Mesenteric fat pad (tissue), 1 donor: ENCODE measurements around the gene ATP5F1D. TPM values are rescaled to one million over a fixed set of nuclear protein-coding genes. Genes with fewer than 3 reads are reported as not detected.
"Not testable (repeated sequence)": the region's sequence is repeated elsewhere in the genome, so short reads cannot be mapped to it uniquely, and the experiment has no call there.

ENCODE experiments used
- DNase-seq: peaks from one replicate; pipeline ENCODE4 v3.0.0-alpha.2; 2020; ENCODE audit warnings: low spot score
- total RNA-seq: library from RNA; stranded (reverse); fragmentation: NEBNext Ultra II Directional; extraction: Animal tissue kit (Norgen Biotek cat#: 25700); gene quantifications from one replicate; pipeline ENCODE4 v1.2.1, GENCODE V29; 2021
- donor health status: DM: yes; HTN: yes; CAD: no.

The ATP5F1D gene
- total RNA-seq, 1 donor from 2014 or later = 189 TPM

DNA sequence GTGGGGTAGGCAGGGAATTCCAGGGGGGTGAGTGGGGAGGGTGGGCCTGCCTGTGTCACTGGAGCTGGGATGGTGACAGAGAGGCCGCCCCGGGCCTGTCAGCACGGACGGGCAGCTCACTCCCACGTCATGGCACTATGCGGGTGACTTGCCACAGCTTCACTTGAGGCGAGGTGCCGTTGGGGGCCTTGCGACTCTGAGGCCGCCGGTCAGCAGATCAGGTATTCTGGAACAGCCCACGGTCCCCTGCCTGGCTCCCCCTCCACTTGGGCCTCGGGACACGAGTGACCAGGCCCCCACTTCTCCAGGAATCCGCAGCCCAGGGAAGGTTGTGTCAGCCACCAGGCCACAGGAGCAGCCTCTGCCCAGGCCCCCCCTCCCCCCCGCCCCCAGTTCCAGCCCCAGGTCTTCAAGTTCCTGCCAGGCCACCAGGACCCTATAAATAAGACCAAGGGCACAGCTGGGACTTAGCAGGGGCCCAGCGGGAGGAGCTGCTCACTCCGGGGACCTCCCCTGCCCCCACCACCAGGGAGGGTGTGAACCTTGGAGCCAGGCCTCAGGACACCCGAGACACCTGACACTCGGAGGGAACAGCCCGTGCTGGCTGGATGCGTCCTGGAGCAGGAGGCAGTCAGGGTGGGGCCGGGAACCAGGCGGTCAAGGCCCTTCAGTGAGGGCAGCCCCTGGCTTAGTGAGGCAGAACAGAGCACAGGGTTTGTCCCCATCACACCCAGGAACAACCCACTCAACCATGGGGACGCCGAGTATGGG, 4.1 kb downstream of the ATP5F1D start:
- no peak for DNase-seq

DNA sequence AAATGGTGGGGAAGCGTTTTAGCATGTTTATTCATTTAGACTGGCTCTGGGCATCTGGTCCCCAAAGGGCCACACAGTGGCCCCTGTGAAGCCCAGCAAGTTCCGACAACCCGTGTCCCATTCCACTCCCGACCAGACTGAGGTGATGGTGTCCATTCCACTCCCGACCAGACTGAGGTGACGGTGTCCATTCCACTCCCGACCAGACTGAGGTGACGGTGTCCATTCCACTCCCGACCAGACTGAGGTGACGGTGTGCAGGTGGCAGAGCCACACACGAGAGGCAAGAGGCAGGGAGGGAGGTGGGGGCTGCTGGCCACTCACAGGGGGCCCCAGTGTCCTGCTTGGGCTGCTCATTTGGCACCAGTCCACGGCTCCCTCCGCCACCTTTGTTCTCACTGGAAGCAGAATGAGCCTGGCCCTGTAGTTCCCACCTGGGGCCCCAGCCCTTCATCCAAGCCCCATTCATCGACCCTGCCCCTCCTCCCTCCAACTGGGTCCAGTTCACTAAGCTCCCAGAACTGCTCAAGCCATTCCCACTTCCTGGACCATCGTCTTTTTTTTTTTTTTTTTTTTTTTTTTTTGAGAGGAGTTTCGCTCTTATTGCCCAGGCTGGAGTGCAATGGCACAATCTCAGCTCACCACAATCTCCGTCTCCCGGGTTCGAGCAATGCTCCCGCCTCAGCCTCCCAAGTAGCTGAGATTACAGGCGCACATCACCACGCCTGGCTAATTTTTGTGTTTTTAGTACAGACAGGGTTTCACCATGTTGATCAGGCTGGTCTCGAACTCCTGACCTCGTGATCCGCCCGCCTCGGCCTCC, 4.9 kb downstream of the ATP5F1D start:
- DNase-seq = not testable (repeated sequence)

DNA sequence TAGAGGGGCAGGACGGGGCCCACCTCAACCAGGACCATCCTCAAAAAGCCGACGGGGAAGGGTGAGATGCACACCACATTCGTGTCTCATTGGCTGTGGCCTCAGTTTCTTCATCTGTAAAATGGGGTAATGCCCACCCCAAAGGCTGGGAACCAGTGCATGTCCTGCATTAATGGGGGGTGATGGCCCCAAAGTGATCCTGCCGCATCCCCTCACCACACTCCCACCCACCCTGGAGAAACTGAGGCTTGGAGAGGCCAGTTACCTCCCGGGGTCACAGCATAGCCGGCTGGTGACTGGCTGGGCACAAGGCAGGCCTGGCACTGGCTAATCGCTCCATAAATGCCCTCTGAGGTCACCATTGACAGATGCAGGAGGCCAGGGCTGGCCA, 6.2 kb downstream of the ATP5F1D start:
- DNase-seq = no peak

DNA sequence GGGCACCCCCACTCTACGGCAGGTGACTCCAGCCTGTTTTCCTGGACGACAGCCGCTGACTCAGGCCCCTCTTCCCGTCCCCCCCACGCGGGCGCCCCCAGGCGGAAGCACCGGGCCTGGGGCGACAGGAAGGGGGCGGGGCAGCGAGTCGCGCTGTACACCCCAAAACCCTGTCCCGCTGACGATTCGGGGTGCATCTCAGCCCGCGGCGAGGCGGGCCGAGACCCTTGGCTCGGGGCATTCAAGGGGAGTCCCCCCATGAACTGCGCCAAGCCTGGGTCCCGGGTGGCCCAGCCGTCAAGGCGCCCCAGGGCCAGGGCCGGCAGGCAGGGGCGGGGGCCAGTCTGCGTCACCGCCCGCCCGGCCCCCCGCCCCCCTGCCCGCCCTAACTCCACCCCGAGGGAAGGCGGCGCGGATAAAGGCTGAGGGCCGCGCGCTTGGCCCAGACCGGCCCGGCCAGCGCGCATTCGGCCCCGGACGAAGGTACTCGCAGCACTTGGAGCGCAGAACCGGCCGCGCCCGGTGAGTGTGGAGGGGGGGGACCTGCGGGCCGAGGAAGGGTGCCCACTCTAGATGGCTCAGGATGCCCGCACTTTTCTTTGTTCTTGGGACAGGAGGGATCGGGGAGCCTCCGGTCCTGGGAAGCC, 6.7 kb downstream of the ATP5F1D start, which contains the start of gene MIDN:
Gene MIDN, plus strand, starts transcription at position 445 of the 647 bp plus-strand sequence. CDS start 1,714 bp downstream, outside the sequence.
- peak; percentile 97 for DNase-seq

DNA sequence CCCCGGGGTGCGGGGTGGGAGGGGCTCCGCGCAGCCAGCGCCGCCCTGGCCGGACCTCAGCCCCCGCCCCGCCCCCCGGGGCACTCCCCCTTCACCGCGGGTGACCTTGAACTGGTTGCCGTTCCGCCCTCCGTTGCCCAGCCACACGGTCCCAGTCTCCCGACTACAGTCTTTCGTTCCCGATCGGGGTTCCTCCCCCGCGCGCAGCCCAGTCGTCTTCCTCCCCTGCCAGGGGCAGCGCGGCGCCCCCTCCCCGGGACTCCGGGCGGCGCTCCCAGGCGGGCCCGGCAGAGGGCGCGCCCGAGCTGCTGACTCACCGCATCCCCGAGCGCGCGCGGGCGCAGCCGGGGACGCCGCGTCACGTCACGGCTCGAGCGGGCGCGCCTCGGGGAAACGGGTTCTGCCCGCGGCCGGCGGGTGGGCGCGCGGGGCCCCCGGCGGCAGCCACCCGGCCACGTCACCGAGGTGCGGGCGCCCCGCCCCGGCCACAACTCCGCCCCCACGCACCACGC, 7.3 kb downstream of the ATP5F1D start:
- peak; percentile 95 for DNase-seq

DNA sequence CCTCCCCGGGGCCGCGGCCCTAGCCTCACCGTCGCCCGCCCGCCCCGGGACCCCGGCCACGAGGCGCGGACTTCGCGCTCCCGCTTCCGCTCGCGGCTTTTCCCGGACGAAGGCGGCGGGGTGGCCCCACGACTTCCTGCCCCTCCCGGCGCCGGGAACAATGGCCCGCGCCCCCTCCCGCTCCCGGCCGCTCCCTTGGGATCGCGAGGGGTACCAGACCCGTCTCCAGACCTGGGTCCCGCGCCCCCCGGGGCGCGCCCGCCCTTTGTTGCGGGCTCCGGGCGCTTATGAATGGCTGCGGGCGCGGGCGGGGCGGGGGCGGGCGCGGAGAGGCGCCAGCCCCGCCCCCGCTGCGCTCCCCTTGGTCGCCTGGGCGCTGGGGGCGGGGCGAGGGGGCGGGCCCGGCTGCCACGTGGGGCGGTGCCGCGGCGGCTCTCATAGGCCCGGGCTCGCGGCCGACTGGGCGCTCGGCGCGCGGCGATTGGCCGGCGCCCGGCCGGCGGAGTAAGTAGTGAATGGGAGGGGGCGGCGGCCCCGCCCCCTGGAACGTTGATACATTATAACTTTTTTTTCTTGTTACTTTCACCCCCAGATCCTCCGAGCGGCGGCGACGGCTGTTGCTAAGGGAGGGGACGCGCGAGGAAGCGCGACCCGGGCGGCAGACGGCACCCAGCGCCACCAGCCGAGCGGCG, 7.9 kb downstream of the ATP5F1D start:
- DNase-seq = peak; percentile 97

DNA sequence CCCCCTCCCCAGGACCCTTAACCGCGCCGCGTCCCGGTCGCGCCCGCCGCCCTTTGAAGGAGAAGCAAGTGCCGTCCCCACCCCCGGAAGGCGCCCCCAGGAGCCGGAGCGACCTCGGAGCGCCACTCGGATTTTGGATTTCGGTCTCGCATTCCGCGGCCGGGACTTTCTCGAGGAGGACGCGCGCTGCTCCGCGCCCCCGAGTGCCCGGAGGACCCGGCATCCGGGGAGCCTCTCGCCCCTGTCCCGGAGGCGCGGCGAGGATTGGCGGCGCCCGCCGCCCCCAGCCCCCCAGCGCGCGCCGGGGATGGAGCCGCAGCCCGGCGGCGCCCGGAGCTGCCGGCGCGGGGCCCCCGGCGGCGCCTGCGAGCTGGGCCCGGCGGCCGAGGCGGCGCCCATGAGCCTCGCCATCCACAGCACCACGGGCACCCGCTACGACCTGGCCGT, 8.5 kb downstream of the ATP5F1D start:
- no peak for DNase-seq

DNA sequence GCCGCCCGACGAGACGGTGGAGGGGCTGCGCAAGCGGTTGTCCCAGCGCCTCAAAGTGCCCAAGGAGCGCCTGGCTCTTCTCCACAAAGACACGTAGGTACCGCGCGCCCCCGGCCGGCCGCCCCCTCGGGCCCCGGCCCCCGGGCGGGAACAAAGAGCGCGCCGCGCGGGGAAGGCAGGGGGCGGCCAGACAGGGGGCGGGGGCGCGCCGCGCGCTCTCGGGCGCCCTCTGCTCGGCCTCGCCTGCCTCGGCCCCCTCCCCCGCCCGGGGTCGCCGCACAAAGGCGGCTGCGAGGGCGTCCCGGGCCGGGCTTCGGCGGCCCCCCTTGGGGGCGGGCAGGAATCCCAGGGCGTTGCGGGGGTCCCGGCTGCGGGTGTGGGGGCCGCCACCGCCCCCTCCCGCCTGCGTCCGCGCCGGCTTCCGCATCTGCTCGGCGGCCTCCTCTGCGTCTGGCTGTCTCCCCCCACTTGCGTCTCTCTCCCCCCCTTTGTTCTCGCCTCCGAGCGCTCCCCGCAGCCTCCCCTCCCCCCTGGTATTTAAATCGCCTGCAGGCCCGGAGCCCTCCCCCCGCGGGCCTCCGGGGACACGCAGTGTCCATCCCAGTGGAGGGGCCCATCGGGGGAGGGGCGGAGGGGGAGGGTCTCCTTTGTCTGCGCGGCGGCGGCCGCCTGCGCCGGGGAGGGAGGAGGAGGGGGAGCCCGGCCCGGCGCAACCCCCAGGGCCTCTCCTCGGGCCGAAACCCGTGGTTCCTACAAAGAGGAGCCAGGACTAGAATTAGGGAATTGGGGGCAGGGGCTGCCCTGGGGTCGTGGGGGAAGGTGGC, 9.1 kb downstream of the ATP5F1D start:
- no peak for DNase-seq

DNA sequence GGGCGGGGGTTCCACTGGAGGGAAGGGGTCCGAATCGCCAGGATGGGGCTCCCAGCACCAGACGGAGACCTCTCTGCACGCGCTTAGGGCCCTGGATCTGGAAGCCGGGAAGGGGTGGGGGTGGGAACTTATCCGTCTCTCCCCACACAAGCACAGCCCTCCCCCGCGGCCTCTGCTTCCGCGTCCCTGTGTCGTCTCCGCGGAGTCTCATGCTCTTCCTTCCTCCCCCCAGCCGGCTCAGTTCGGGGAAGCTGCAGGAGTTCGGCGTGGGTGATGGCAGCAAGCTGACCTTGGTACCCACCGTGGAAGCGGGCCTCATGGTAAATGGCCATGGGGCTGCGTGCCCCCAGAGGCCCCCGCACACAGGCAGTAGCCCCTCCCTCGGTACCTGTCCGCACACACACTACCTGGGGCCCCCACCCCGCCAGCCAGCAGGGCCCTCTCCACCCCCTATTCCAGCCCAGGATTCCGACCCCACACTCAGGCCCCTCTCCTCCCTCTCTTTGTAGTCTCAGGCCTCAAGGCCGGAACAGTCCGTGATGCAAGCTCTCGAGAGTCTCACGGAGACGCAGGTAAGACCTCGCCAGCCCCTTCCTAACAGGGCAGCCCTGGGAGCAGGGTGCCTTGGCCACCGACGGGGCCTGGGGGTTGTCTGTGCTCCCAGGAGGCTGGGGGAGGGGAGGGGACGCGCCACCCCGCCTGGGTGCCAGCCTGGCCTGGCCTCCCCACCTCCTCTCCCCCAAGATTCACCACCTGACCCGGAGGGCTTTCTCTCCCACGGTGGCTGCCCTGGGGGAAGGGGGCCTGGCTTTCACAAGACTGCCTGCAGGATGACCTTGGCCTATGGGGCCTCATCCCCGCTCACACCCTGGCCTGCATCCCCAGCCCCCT, 10.0 kb downstream of the ATP5F1D start:
- no peak for DNase-seq

DNA sequence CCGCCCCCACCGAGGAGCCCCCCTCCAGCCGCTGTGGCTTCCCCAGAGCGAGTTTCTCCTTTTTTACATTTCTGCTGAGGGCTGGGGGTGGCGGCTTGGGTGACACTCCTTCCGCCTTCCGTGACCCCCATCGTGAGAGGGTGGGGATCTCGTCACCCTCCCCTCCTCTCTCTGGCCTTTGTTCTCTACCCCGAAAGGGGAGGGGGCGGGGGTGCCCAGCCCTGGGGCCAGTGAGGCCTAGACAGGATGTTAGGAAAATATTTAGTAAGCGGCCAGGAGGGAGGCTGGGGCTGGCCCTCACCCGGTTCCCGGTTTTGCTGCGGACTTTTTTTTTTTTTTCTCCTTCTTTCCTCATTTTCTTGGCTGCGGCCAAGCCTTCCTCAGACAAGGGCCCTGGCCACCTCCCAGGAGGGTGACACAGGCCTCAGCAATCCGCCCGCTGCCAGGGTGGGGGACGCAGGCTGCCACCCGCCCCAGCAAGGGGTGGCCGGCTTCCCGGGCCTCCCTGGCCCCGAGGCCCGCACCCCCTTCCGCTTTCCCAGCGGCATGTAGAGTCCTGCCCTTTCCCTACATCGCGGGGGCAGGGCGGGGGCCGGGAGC, 10.8 kb downstream of the ATP5F1D start:
- peak; percentile 97 for DNase-seq

DNA sequence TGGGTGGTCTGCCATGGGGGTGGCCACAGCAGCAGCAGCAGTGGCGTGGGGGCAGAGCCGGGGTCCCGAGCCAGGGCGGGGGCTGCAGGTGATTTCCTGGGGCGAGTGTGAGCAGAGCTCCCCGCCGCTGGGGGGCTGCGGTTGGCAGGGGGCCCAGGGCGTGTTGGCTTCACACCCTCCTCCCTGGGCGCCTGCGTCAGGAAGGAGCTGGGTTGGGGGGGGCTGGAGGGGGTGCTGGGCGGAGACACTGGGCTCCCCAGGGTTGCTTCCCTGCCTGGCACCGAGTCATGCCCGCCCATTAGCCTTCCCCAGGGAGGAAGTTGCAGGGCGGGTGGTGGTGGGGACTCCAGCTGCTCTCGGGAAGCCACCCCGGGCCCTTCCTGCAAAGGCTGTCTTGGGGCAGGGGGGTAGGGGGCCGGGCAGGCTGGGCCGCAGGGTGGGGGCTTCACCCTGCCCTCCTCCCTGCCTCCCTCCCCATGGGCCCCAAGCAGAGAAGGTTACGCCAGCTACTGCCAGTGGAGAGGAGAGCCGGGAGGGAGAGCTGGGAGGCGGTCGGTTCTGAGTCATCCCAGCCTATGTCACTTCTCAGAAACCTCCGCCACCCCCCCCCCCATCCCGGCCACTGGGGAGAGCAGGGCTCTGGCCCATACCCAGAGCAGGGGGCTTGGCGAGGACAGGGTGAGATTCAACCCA, 11.4 kb downstream of the ATP5F1D start:
- DNase-seq = peak; percentile 97

DNA sequence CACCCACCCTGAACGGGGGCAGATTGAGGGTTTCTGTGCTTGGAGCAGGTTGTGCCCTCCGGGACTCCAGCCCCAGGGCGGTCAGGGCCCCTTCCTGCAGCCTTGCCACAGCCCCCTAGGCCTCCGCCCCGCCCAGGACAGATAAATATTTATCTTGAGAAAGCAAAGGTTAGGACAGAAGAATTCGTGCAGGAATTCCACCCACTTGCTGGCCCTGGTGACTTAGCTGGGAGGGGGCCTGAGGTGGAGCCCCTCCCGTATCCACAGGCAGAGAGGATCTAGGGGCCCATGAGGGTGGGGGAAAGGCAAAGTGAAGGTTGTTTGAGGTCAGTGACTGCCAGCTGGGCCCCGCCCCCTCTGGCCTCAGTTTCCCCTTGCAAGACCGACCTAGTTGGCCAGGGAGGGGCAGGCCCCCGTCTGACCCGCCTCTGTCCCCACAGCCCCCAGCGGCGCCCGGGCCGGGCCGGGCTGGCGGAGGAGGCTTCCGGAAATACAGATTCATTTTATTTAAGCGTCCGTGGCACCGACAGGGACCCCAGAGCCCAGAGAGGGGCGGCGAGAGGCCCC, 12.0 kb downstream of the ATP5F1D start:
- no peak for DNase-seq

DNA sequence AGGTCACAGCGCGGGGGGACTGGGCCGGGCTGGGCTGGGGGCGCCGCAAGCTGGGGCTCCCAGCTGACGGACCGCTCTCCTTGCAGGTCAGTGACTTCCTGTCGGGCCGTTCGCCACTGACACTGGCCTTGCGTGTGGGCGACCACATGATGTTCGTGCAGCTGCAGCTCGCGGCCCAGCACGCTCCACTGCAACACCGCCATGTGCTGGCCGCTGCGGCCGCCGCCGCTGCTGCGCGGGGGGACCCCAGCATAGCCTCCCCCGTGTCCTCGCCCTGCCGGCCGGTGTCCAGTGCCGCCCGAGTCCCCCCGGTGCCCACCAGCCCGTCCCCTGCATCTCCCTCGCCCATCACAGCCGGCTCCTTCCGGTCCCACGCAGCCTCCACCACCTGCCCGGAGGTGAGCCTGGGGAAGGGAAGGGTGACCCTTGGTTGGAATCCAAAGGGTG, 12.6 kb downstream of the ATP5F1D start:
- no peak for DNase-seq

DNA sequence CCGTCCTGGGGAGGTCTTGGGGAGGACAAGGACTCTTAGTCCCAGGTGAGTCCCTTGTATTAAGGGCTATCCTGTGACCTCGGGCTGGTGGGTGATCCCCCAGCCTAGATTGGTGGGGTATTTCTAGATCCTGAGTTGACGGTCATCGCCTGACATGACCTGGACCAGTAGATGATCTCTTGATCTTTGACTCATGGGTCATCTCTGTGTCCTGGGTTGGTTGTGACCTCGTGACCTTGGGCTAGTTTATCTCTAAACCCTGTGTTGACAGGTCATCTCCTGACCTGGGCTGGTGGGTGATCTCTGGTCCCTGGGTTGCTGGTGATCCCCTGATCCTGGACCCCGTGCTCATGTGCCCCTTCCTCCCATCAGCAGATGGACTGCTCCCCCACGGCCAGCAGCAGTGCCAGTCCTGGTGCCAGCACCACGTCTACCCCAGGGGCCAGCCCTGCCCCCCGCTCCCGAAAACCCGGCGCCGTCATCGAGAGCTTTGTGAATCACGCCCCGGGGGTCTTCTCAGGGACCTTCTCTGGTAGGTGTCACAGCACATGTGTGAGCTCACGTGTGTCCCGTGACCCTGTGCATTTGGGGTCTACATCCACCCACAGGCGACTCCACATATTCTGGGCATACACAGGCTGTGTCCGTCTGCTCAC, 13.1 kb downstream of the ATP5F1D start:
- no peak for DNase-seq

DNA sequence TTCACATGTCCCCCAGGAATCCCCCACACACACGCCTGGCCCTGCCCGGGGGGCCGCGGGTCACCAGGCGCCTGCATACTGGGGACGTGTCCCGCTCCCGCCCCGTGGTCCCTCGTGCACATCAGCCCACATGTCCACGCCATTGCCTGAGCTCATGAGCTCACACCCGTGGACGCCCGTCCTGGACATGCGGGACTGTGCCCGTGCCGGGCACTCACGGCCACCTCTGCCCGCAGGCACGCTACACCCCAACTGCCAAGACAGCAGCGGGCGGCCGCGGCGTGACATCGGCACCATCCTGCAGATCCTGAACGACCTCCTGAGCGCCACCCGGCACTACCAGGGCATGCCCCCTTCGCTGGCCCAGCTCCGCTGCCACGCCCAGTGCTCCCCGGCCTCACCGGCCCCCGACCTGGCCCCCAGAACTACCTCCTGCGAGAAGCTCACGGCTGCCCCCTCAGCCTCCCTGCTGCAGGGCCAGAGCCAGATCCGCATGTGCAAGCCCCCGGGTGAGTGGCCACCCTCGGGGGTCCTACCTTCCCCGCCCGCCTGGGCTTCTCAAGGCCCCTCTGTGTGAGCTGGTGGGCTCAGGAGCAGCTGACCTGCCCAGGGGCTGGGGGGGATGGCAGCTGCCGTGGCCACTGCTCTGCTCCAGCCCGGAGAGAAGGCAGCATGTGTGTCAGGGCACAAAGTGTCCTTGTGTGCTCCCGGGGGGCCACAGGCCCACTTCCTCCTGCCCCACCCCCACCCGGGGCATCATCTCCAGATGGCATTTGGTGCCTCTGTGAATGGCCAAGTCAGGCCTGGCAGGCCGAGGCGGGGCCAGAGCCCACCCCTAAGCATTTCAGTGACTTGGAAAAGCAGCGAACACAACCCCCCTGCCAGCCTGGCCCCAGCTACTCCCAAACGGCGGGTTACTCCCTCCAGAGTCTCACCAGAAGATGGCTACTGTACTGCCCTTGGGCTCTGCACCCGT, 13.9 kb downstream of the ATP5F1D start:
- DNase-seq = no peak
